Large intestine (tissue), 3 donors: Measurements from ENCODE around the gene MGAT2. TPM values are rescaled to one million over a fixed set of nuclear protein-coding genes. Genes with fewer than 3 reads are reported as not detected.
"Not testable (repeated sequence)": the region's sequence is repeated elsewhere in the genome, so short reads cannot be mapped to it uniquely, and the experiment has no call there.

Experiments
- DNase-seq, 2 donors: peaks; one replicate each; pipeline versions ENCODE4 v3.0.0 to v3.0.0-alpha.2; 2013
- H3K27ac ChIP-seq: one replicate; pipeline ENCODE4 v1.5.1; 2013; ENCODE audit warnings: low read length
- H3K27me3 ChIP-seq: 2 replicates; pipeline ENCODE4 v1.6.1; 2013; ENCODE audit warnings: low read length; ENCODE audit not compliant: control insufficient read depth, insufficient read depth
- H3K36me3 ChIP-seq: 2 replicates; pipeline ENCODE4 v1.6.1; 2013; ENCODE audit warnings: low read length; ENCODE audit not compliant: control insufficient read depth, insufficient read depth
- H3K4me1 ChIP-seq: one replicate; pipeline ENCODE4 v1.6.1; 2013; ENCODE audit warnings: low read length; ENCODE audit not compliant: control insufficient read depth, insufficient read depth
- H3K4me3 ChIP-seq: one replicate; pipeline ENCODE4 v1.5.1; 2013; ENCODE audit warnings: low read length
- H3K9me3 ChIP-seq: one replicate; pipeline ENCODE4 v1.6.1; 2013; ENCODE audit warnings: mild to moderate bottlenecking, low read depth, low read length, moderate library complexity; ENCODE audit not compliant: control insufficient read depth
- WGBS: methylation state at CpG from one replicate; pipeline ENCODE4 v1.1.5; 2013; ENCODE audit warnings: low lambda C conversion rate; ENCODE audit not compliant: insufficient coverage; 5-methylcytosine and 5-hydroxymethylcytosine counted together
- polyA plus RNA-seq: library from polyadenylated mRNA; unstranded; fragments of 120-200 nt; gene quantifications from one replicate; pipeline ENCODE4 v1.2.1, GENCODE V29; 2013

MGAT2 gene
- polyA plus RNA-seq, 1 donor: 50.9 TPM

- H3K4me3 ChIP-seq: no peak overlapping the region
- no peak overlapping the region for H3K27ac ChIP-seq
- H3K9me3 ChIP-seq: no peaks in the 10 kb centered on the region
- 94% methylated on average over 2 of the region's 4 CpGs for WGBS
- no peaks in the 10 kb centered on the region for H3K4me1 ChIP-seq
- no peak for DNase-seq
- H3K36me3 ChIP-seq: peaks cover 12% of the 10 kb centered on the region
- H3K27me3 ChIP-seq: no peaks in the 10 kb centered on the region
Observed at GRCh38 chr14:49612251-49612650, 8.3 kb upstream of the MGAT2 start.

DNA sequence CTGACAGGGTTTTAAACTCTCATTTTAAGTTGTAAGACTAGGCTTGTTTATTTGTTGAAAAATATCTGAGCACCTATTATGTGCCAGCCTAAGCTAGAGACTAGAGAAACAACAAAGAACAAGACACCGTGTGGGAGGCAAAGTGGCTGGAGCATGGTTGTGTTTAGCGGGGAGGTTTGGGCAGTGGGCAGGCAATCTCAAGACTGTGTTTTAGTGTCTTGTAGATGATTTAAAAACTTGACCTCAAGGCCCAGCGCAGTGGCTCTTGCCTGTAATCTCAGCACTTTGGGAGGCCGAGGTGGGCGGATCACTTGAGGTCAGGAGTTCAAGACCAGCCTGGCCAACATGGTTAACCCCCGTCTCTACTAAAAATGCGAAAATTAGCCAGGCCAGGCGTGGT lies 7.9 kb upstream of the MGAT2 start:
- 20% methylated on average over 1 of the region's 8 CpGs for WGBS
- no peaks in the 10 kb centered on the region for H3K4me1 ChIP-seq
- H3K4me3 ChIP-seq: no peak overlapping the region
- DNase-seq: no peak
- no peaks in the 10 kb centered on the region for H3K27me3 ChIP-seq
- peaks cover 13% of the 10 kb centered on the region for H3K36me3 ChIP-seq
- H3K27ac ChIP-seq: no peak overlapping the region
- H3K9me3 ChIP-seq: no peaks in the 10 kb centered on the region

DNA sequence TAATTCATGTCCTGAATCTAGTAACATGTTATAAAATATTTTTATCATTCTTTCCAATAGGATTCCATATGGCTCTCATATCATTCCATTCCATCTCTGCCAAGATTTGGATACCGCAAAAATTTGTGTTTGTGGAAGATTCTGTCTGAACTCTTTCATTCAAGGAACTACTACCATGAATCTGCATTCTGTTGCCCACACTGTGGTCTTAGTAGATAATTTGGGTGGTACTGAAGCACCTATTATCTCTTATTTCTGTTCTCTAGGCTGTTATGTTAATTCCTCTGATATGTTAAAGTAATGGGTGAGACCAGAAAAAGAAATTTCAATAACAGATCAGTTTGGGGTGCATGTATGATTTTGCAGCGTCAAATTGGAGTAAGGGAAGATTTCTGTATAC lies 6.4 kb upstream of the MGAT2 start:
- Histone ChIP-seq H3K4me3 (no peak overlapping the region), H3K36me3 (peaks cover 25% of the 10 kb centered on the region), H3K9me3 (no peaks in the 10 kb centered on the region), H3K27me3 (no peaks in the 10 kb centered on the region), H3K27ac (no peak overlapping the region), H3K4me1 (no peaks in the 10 kb centered on the region)
- DNase-seq: no peak
- WGBS: no CpG with 5 or more reads among the region's 2 CpGs

- Histone ChIP-seq H3K27me3 (no peaks in the 10 kb centered on the region), H3K4me1 (no peaks in the 10 kb centered on the region), H3K27ac (no peak overlapping the region), H3K9me3 (peaks cover 2% of the 10 kb centered on the region), H3K36me3 (peaks cover 25% of the 10 kb centered on the region), H3K4me3 (no peak overlapping the region)
- no CpG with 5 or more reads among the region's 6 CpGs for WGBS
- no peak for DNase-seq
Observed at GRCh38 chr14:49615776-49616175, 4.8 kb upstream of the MGAT2 start.

- Histone ChIP-seq H3K4me3 (no peak overlapping the region), H3K4me1 (no peaks in the 10 kb centered on the region), H3K27ac (no peak overlapping the region), H3K36me3 (peaks cover 19% of the 10 kb centered on the region), H3K27me3 (no peaks in the 10 kb centered on the region), H3K9me3 (peaks cover 3% of the 10 kb centered on the region)
- 88% methylated on average over 1 of the region's 6 CpGs for WGBS
- DNase-seq: no peak
Observed at GRCh38 chr14:49617852-49618519, 2.6 kb upstream of the MGAT2 start.

DNA sequence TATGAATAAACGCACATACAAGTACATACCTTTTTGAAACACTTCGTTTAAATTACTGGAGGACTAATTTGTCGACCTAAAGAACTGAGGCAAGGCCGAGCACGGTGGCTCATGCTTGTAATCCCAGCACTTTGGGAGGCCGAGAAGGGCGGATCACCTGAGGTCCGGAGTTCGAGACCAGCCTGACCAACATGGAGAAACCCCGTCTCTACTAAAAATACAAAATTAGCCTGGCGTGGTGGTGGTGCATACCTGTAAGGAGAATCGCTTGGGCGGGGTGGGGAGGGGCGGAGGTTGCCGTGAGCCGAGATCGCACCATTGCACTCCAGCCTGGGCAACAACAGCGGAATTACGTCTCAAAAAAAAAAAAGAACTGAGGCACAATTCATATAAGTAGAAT lies 1.3 kb upstream of the MGAT2 start:
- peak overlapping the region; percentile 98 for H3K27ac ChIP-seq
- H3K4me1 ChIP-seq: not testable (repeated sequence)

GRCh38 chr14:49619730-49620129 lies 869 bp upstream of the MGAT2 start:
- no CpG with 5 or more reads among the region's 11 CpGs for WGBS
- Histone ChIP-seq H3K4me1 (no peaks in the 10 kb centered on the region), H3K4me3 (peak overlapping the region; percentile 99), H3K36me3 (peaks cover 19% of the 10 kb centered on the region), H3K27ac (peak overlapping the region; percentile 98), H3K27me3 (no peaks in the 10 kb centered on the region), H3K9me3 (peaks cover 3% of the 10 kb centered on the region)
- DNase-seq: peak in 1 of 2 donors; percentile 19

More for the DNA sequence above, 1.3 kb upstream of the MGAT2 start:
- DNase-seq, H3K27me3 ChIP-seq, H3K9me3 ChIP-seq: not testable (repeated sequence)
- H3K4me3 ChIP-seq: peak overlapping the region; percentile 99
- WGBS: no CpG with 5 or more reads among the region's 19 CpGs
- H3K36me3 ChIP-seq: peaks cover 19% of the 10 kb centered on the region

- peaks cover 18% of the 10 kb centered on the region for H3K36me3 ChIP-seq
- H3K27me3 ChIP-seq: no peaks in the 10 kb centered on the region
- peaks cover 3% of the 10 kb centered on the region for H3K9me3 ChIP-seq
- no peaks in the 10 kb centered on the region for H3K4me1 ChIP-seq
- peak overlapping the region; percentile 99 for H3K4me3 ChIP-seq
- peak in 1 of 2 donors; percentile 69 for DNase-seq
- H3K27ac ChIP-seq: peak overlapping the region; percentile 98
- WGBS: no CpG with 5 or more reads among the region's 65 CpGs
Observed at GRCh38 chr14:49621114-49621881, 699 bp downstream of the MGAT2 start.

DNA sequence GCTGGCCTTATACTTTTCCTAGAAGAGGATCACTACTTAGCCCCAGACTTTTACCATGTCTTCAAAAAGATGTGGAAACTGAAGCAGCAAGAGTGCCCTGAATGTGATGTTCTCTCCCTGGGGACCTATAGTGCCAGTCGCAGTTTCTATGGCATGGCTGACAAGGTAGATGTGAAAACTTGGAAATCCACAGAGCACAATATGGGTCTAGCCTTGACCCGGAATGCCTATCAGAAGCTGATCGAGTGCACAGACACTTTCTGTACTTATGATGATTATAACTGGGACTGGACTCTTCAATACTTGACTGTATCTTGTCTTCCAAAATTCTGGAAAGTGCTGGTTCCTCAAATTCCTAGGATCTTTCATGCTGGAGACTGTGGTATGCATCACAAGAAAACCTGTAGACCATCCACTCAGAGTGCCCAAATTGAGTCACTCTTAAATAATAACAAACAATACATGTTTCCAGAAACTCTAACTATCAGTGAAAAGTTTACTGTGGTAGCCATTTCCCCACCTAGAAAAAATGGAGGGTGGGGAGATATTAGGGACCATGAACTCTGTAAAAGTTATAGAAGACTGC lies 1.5 kb downstream of the MGAT2 start:
- H3K4me1 ChIP-seq: no peaks in the 10 kb centered on the region
- peak overlapping the region; percentile 98 for H3K27ac ChIP-seq
- peak overlapping the region; percentile 99 for H3K4me3 ChIP-seq
- no peak for DNase-seq
- WGBS: no CpG with 5 or more reads among the region's 3 CpGs
- H3K9me3 ChIP-seq: peaks cover 3% of the 10 kb centered on the region
- no peaks in the 10 kb centered on the region for H3K27me3 ChIP-seq
- peaks cover 18% of the 10 kb centered on the region for H3K36me3 ChIP-seq

DNA sequence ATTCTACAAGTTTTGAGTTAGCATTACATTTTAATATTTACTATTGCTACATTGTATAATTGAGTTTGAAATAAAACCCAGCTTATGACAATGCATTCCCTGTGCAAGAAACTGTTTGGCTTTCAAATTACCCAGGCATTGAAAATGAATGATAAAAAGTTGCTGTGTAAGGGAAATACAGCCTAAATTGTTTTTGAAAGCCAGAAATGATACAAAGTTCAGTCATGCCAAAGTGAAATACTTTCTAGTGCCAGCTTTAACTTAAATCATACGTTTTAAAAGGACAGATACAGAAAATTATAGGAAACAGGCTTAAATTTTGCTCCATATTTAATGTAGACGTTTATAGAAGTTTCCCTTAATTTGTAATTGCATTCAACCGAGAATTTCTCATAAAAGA lies 2.8 kb downstream of the MGAT2 start:
- Histone ChIP-seq H3K27ac (peak overlapping the region; percentile 25), H3K4me1 (no peaks in the 10 kb centered on the region), H3K4me3 (peak overlapping the region; percentile 99), H3K36me3 (peaks cover 8% of the 10 kb centered on the region), H3K27me3 (no peaks in the 10 kb centered on the region), H3K9me3 (peaks cover 3% of the 10 kb centered on the region)
- WGBS: 100% methylated on average over 1 of the region's 3 CpGs
- DNase-seq: no peak
